Neuron (in vitro differentiated cells): ENCODE results near the gene HS3ST3B1.

ENCODE experiments used
- H2AFZ ChIP-seq: one replicate; pipeline ENCODE4 v1.6.1; 2013; ENCODE audit warnings: low read depth, mild to moderate bottlenecking, inconsistent platforms, low read length, moderate library complexity
- H3K27me3 ChIP-seq: one replicate; pipeline ENCODE4 v1.6.1; 2013; ENCODE audit warnings: low read length; ENCODE audit not compliant: insufficient read depth
- H3K36me3 ChIP-seq: one replicate; pipeline ENCODE4 v1.6.1; 2013; ENCODE audit warnings: low read length; ENCODE audit not compliant: insufficient read depth
- H3K4me1 ChIP-seq: one replicate; pipeline ENCODE4 v1.6.1; 2013; ENCODE audit warnings: low read length; ENCODE audit not compliant: insufficient read depth
- H3K4me3 ChIP-seq: 2 replicates; pipeline ENCODE4 v1.5.1; 2013; ENCODE audit warnings: mild to moderate bottlenecking, low read length, moderate library complexity
- H3K9me3 ChIP-seq: one replicate; pipeline ENCODE4 v1.6.1; 2013; ENCODE audit warnings: low read length

Gene HS3ST3B1

GRCh38 chr17:14305785-14306496, 5.1 kb downstream of the HS3ST3B1 start:
- H2AFZ ChIP-seq = no peak overlapping the region
- peaks cover 18% of the 10 kb centered on the region for H3K9me3 ChIP-seq
- peak overlapping the region; percentile 71 for H3K4me3 ChIP-seq
- H3K4me1 ChIP-seq = peaks cover 38% of the 10 kb centered on the region
- no peaks in the 10 kb centered on the region for H3K27me3 ChIP-seq
- H3K36me3 ChIP-seq = peaks cover 29% of the 10 kb centered on the region

- H3K4me1 ChIP-seq = peaks cover 38% of the 10 kb centered on the region
- H3K4me3 ChIP-seq = peak overlapping the region; percentile 71
- peaks cover 36% of the 10 kb centered on the region for H3K36me3 ChIP-seq
- no peaks in the 10 kb centered on the region for H3K27me3 ChIP-seq
- H2AFZ ChIP-seq = no peak overlapping the region
- peaks cover 24% of the 10 kb centered on the region for H3K9me3 ChIP-seq
Observed at GRCh38 chr17:14306596-14306995, 5.7 kb downstream of the HS3ST3B1 start.

- H3K4me1 ChIP-seq = peaks cover 38% of the 10 kb centered on the region
- peaks cover 45% of the 10 kb centered on the region for H3K36me3 ChIP-seq
- no peaks in the 10 kb centered on the region for H3K27me3 ChIP-seq
Observed at GRCh38 chr17:14307560-14308024, 6.7 kb downstream of the HS3ST3B1 start.

GRCh38 chr17:14308636-14308964, 7.7 kb downstream of the HS3ST3B1 start:
- peak overlapping the region; percentile 71 for H3K4me3 ChIP-seq
- H3K4me1 ChIP-seq = peaks cover 38% of the 10 kb centered on the region
- H2AFZ ChIP-seq = no peak overlapping the region
- H3K27me3 ChIP-seq = no peaks in the 10 kb centered on the region
- H3K9me3 ChIP-seq = peaks cover 35% of the 10 kb centered on the region
- peaks cover 53% of the 10 kb centered on the region for H3K36me3 ChIP-seq

More at GRCh38 chr17:14307560-14308024, 6.7 kb downstream of the HS3ST3B1 start:
- Histone ChIP-seq H3K4me3 (peak overlapping the region; percentile 71), H2AFZ (no peak overlapping the region), H3K9me3 (peaks cover 31% of the 10 kb centered on the region)

- H3K36me3 ChIP-seq = peaks cover 51% of the 10 kb centered on the region
- peaks cover 38% of the 10 kb centered on the region for H3K4me1 ChIP-seq
- peaks cover 35% of the 10 kb centered on the region for H3K9me3 ChIP-seq
- H3K27me3 ChIP-seq = no peaks in the 10 kb centered on the region
- H3K4me3 ChIP-seq = peak overlapping the region; percentile 71
- H2AFZ ChIP-seq = no peak overlapping the region
Observed at GRCh38 chr17:14308965-14309879, 8.3 kb downstream of the HS3ST3B1 start.

- Histone ChIP-seq H3K27me3 (no peaks in the 10 kb centered on the region), H3K4me1 (peaks cover 34% of the 10 kb centered on the region), H3K36me3 (peaks cover 57% of the 10 kb centered on the region), H2AFZ (no peak overlapping the region), H3K9me3 (peaks cover 35% of the 10 kb centered on the region), H3K4me3 (no peak overlapping the region)
Observed at GRCh38 chr17:14310101-14310500, 9.2 kb downstream of the HS3ST3B1 start.

GRCh38 chr17:14310605-14311004, 9.7 kb downstream of the HS3ST3B1 start:
- Histone ChIP-seq H3K36me3 (peaks cover 57% of the 10 kb centered on the region), H3K4me3 (no peak overlapping the region)

GRCh38 chr17:14311186-14311705, 10.4 kb downstream of the HS3ST3B1 start:
- Histone ChIP-seq H3K27me3 (no peaks in the 10 kb centered on the region), H3K4me3 (no peak overlapping the region), H3K9me3 (peaks cover 35% of the 10 kb centered on the region), H3K4me1 (peaks cover 30% of the 10 kb centered on the region), H3K36me3 (peaks cover 59% of the 10 kb centered on the region), H2AFZ (no peak overlapping the region)

More at GRCh38 chr17:14310605-14311004, 9.7 kb downstream of the HS3ST3B1 start:
- Histone ChIP-seq H3K9me3 (peaks cover 35% of the 10 kb centered on the region), H3K27me3 (no peaks in the 10 kb centered on the region), H2AFZ (no peak overlapping the region), H3K4me1 (peaks cover 32% of the 10 kb centered on the region)

- peaks cover 30% of the 10 kb centered on the region for H3K4me1 ChIP-seq
- H3K9me3 ChIP-seq = peaks cover 35% of the 10 kb centered on the region
- peaks cover 65% of the 10 kb centered on the region for H3K36me3 ChIP-seq
- no peaks in the 10 kb centered on the region for H3K27me3 ChIP-seq
- H2AFZ ChIP-seq = no peak overlapping the region
- H3K4me3 ChIP-seq = no peak overlapping the region
Observed at GRCh38 chr17:14311981-14312380, 11.1 kb downstream of the HS3ST3B1 start.

- H2AFZ ChIP-seq = no peak overlapping the region
- H3K9me3 ChIP-seq = peaks cover 35% of the 10 kb centered on the region
- no peak overlapping the region for H3K4me3 ChIP-seq
- peaks cover 65% of the 10 kb centered on the region for H3K36me3 ChIP-seq
- peaks cover 33% of the 10 kb centered on the region for H3K4me1 ChIP-seq
- H3K27me3 ChIP-seq = no peaks in the 10 kb centered on the region
Observed at GRCh38 chr17:14312522-14312921, 11.6 kb downstream of the HS3ST3B1 start.

- Histone ChIP-seq H3K27me3 (no peaks in the 10 kb centered on the region), H3K4me1 (peaks cover 42% of the 10 kb centered on the region), H3K4me3 (no peak overlapping the region), H3K36me3 (peaks cover 67% of the 10 kb centered on the region), H3K9me3 (peaks cover 20% of the 10 kb centered on the region), H2AFZ (no peak overlapping the region)
Observed at GRCh38 chr17:14316126-14316832, 15.4 kb downstream of the HS3ST3B1 start.

- Histone ChIP-seq H3K27me3 (no peaks in the 10 kb centered on the region), H3K4me3 (no peak overlapping the region), H3K9me3 (peaks cover 11% of the 10 kb centered on the region), H3K36me3 (peaks cover 56% of the 10 kb centered on the region), H2AFZ (no peak overlapping the region), H3K4me1 (peaks cover 44% of the 10 kb centered on the region)
Observed at GRCh38 chr17:14317383-14317782, 16.5 kb downstream of the HS3ST3B1 start.
